PC-3 (cell line): ENCODE data around the gene BCR. TPM values are rescaled to one million over a fixed set of nuclear protein-coding genes. Genes with fewer than 3 reads are reported as not detected.

Source experiments
- ATAC-seq: fragments of 200-7000 bp; cut with Tn5 transposase; 2 replicates; pipeline ENCODE4 v1.9.1; 2020; ENCODE audit warnings: mild to moderate bottlenecking, moderate library complexity
- BruUV-seq: library from RNA; stranded (reverse); fragments of 400-500 nt; replicated peaks from 2 replicates; lab custom pipeline; 2021; lab: Mats Ljungman, UMichigan
- CTCF ChIA-PET: fragments of 300-600 bp; sonication (Branson Sonifier 250); formaldehyde crosslinking; loops from one replicate; lab custom pipeline; 2022; ENCODE audit warnings: antibody characterized with exemption; lab: Charles Lee
- POLR2A ChIA-PET: fragments of 300-600 bp; sonication (Branson Sonifier 250); formaldehyde crosslinking; loops from one replicate; lab custom pipeline; 2022; ENCODE audit warnings: antibody characterized with exemption; ENCODE audit not compliant: unreplicated experiment; lab: Charles Lee
- DNase-seq: peaks from one replicate; pipeline ENCODE4 v3.0.0-alpha.2; 2015
- H2AFZ ChIP-seq: fragments of 300-600 bp; sonication (generic); 2 replicates; pipeline ENCODE4 v1.6.0; 2016; ENCODE audit warnings: antibody characterized with exemption, low read length
- H3F3A ChIP-seq: fragments of 300-600 bp; sonication (generic); one replicate; pipeline ENCODE4 v1.6.0; 2017; ENCODE audit warnings: antibody characterized with exemption, low read length, control low read depth, mild to moderate bottlenecking; ENCODE audit not compliant: unreplicated experiment
- H3K27ac ChIP-seq: fragments of 300-600 bp; sonication (generic); 2 replicates; pipeline ENCODE4 v1.5.1; 2016; ENCODE audit warnings: mild to moderate bottlenecking, low read length
- H3K27me3 ChIP-seq: fragments of 300-600 bp; sonication (generic); 2 replicates; pipeline ENCODE4 v1.6.1; 2016; ENCODE audit warnings: low read length, mixed read lengths
- H3K36me3 ChIP-seq: fragments of 300-600 bp; sonication (generic); 2 replicates; pipeline ENCODE4 v1.6.1; 2016; ENCODE audit warnings: low read depth, mixed run types, low read length, mixed read lengths
- H3K4me1 ChIP-seq: fragments of 300-600 bp; sonication (generic); 2 replicates; pipeline ENCODE4 v1.5.1; 2016; ENCODE audit warnings: low read length; ENCODE audit not compliant: insufficient read depth
- H3K4me2 ChIP-seq: fragments of 300-600 bp; sonication (generic); 2 replicates; pipeline ENCODE4 v1.6.0; 2016; ENCODE audit warnings: low read length
- H3K4me3 ChIP-seq: fragments of 300-600 bp; sonication (generic); 2 replicates; pipeline ENCODE4 v1.5.1; 2016; ENCODE audit warnings: mild to moderate bottlenecking, low read length, mixed read lengths
- H3K79me2 ChIP-seq: fragments of 300-600 bp; sonication (generic); 2 replicates; pipeline ENCODE4 v1.6.1; 2017; ENCODE audit warnings: low read length, mixed read lengths
- H3K9ac ChIP-seq: fragments of 300-600 bp; sonication (generic); 2 replicates; pipeline ENCODE4 v1.6.0; 2016; ENCODE audit warnings: mild to moderate bottlenecking, low read length
- H3K9me2 ChIP-seq: fragments of 300-600 bp; sonication (generic); replicated peaks from 2 replicates; pipeline ENCODE4 v1.6.1; 2016; ENCODE audit warnings: mixed run types, low read length, mixed read lengths
- H3K9me3 ChIP-seq: fragments of 300-600 bp; sonication (generic); 2 replicates; pipeline ENCODE4 v1.6.1; 2016; ENCODE audit warnings: low read length, mixed read lengths
- H4K20me1 ChIP-seq: fragments of 300-600 bp; sonication (generic); 2 replicates; pipeline ENCODE4 v1.6.1; 2016; ENCODE audit warnings: low read length, mixed read lengths
- EZH2 ChIP-seq: fragments of 300-600 bp; sonication (generic); IDR thresholded peaks from one replicate; pipeline ENCODE4 v1.6.1; 2017; ENCODE audit warnings: antibody characterized with exemption, mild to moderate bottlenecking, low read length; ENCODE audit not compliant: unreplicated experiment
- EZH2phosphoT487 ChIP-seq: fragments of 300-600 bp; sonication (generic); IDR thresholded peaks from 2 replicates; pipeline ENCODE4 v1.6.1; 2018; ENCODE audit warnings: mild to moderate bottlenecking, antibody characterized with exemption, low read length, borderline replicate concordance
- intact Hi-C: fragments of 100-400 bp; cut with micrococcal nuclease; formaldehyde crosslinking; loops from 2 replicates; pipeline ENCODE4 v1.9.0; 2023
- total RNA-seq: library from RNA; depleted of rRNA; stranded (reverse); fragments of >200 nt; gene quantifications from 2 replicates; pipeline ENCODE4 v1.2.3, GENCODE V29; 2014
- TF ChIP-seq, protein P1 (sequence below): fragments of 300-600 bp; sonication (generic); conservative IDR thresholded peaks from 2 replicates; pipeline ENCODE4 v1.5.1; 2017; ENCODE audit warnings: antibody characterized with exemption, low read depth, mild to moderate bottlenecking, low read length

BCR gene
- total RNA-seq, 1 experiment from 2014 or later: 36.8 TPM

DNA sequence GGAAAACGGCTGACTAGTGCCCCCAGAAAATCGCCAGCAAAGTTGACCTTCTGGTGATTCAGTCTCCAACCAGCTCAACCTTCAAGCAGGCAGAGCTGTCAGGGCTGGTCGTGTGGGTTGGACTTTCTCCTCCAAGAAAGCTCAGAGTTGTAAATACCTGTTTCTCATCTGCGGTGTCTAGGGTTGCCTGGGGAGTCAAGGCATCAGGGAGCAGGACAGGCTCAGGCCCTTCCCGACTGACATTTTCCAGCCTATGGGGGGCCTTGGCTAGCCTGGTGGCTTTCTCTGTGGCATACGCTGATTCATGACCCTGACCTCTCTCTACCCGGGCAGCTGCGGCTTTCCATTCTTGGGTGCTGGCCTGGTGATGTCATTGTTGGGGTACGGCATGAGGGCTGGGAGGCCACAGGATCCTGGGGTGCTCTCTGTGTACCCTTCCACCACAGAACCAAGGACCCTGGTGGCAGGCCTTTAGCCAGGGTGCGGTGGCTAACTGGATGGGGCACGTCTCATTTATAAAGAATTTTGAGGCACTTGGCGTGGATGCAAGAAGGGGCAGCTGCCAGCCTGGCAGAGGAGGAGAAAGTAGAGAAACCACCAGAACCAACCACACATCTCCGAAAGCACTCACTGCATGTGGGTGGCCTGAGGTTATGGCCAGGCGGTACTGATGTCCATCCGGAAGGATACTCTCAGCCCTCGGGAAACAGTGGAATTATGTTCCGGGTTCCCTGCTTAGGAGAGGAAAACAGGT, 64.9 kb downstream of the BCR start:
- Histone ChIP-seq H3K27me3 (no peaks in the 10 kb centered on the region), H3K36me3 (no peaks in the 10 kb centered on the region), H3F3A (no peaks in the 10 kb centered on the region), H3K9me3 (no peaks in the 10 kb centered on the region), H3K4me2 (no peak overlapping the region), H2AFZ (no peak overlapping the region), H3K9me2 (no peaks in the 10 kb centered on the region), H4K20me1 (peaks cover 4% of the 10 kb centered on the region; the same call in 1 of the 2 replicates), H3K9ac (no peak overlapping the region), H3K27ac (no peak overlapping the region), H3K4me1 (peaks cover 14% of the 10 kb centered on the region), H3K4me3 (no peak overlapping the region), H3K79me2 (peaks cover 72% of the 10 kb centered on the region)
- no peak for ATAC-seq
- TF ChIP-seq EZH2phosphoT487: no peak
- TF ChIP-seq, protein P1, sequence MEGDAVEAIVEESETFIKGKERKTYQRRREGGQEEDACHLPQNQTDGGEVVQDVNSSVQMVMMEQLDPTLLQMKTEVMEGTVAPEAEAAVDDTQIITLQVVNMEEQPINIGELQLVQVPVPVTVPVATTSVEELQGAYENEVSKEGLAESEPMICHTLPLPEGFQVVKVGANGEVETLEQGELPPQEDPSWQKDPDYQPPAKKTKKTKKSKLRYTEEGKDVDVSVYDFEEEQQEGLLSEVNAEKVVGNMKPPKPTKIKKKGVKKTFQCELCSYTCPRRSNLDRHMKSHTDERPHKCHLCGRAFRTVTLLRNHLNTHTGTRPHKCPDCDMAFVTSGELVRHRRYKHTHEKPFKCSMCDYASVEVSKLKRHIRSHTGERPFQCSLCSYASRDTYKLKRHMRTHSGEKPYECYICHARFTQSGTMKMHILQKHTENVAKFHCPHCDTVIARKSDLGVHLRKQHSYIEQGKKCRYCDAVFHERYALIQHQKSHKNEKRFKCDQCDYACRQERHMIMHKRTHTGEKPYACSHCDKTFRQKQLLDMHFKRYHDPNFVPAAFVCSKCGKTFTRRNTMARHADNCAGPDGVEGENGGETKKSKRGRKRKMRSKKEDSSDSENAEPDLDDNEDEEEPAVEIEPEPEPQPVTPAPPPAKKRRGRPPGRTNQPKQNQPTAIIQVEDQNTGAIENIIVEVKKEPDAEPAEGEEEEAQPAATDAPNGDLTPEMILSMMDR: no peak
- no peak for TF ChIP-seq EZH2
- POLR2A ChIA-PET: no interaction called here
- no TSS peak for BruUV-seq
- CTCF ChIA-PET: no interaction called here
- DNase-seq: no peak
- intact Hi-C loops: no loop called here

DNA sequence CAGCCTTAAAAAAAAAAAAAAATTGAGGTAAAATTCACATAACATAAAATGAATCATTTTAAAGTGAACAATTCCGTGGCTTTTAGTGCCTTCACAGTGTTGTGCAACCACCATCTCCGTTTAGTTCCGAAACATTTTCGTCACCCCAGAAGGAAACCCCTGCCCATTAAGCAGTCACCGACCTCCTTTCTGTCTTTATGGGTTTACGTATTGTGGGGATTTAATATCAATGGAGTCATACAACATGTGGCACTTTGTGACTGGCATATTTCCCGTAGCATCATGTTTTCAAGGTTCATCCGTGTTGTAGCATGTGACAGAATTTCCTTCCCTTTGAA, 65.5 kb downstream of the BCR start:
- CTCF ChIA-PET: no interaction called here
- no peak overlapping the region for H3K4me3 ChIP-seq
- no TSS peak for BruUV-seq

More for the DNA sequence above, 65.5 kb downstream of the BCR start:
- Histone ChIP-seq H4K20me1 (peaks cover 4% of the 10 kb centered on the region; the same call in 1 of the 2 replicates), H3K36me3 (no peaks in the 10 kb centered on the region), H3K79me2 (peaks cover 77% of the 10 kb centered on the region), H3K4me2 (no peak overlapping the region), H3K9ac (no peak overlapping the region), H3K4me1 (peaks cover 14% of the 10 kb centered on the region), H3K9me2 (no peaks in the 10 kb centered on the region), H2AFZ (no peak overlapping the region), H3F3A (no peaks in the 10 kb centered on the region), H3K9me3 (no peaks in the 10 kb centered on the region), H3K27me3 (no peaks in the 10 kb centered on the region), H3K27ac (no peak overlapping the region)
- TF ChIP-seq EZH2phosphoT487 (no peak), EZH2 (no peak)
- TF ChIP-seq, protein P1: no peak
- POLR2A ChIA-PET: no interaction called here
- intact Hi-C loops: no loop called here
- ATAC-seq (no peak), DNase-seq (no peak)
